ENCODE results near the gene BCAR3.

Gene BCAR3

GRCh38 chr1:93681101-93681988 is at the start of gene BCAR3:
Gene BCAR3 (minus strand): TSS chr1:93681837. CDS start chr1:93674930, 6,907 bp downstream.
- DNase-seq = no peak

GRCh38 chr1:93730621-93731020 is 49.0 kb upstream of the BCAR3 start:
- no peak for DNase-seq

GRCh38 chr1:93729906-93730305 is 48.3 kb upstream of the BCAR3 start:
- no peak for DNase-seq

GRCh38 chr1:93729502-93729901 is 47.9 kb upstream of the BCAR3 start:
- DNase-seq = no peak

GRCh38 chr1:93728480-93729131 is 47.0 kb upstream of the BCAR3 start:
- DNase-seq = no peak

- DNase-seq = no peak
Observed at GRCh38 chr1:93723733-93724270, 42.2 kb upstream of the BCAR3 start.

GRCh38 chr1:93723110-93723509 is 41.5 kb upstream of the BCAR3 start:
- no peak for DNase-seq

GRCh38 chr1:93722081-93723031 is 40.7 kb upstream of the BCAR3 start:
- no peak for DNase-seq

GRCh38 chr1:93720956-93721626 is 39.5 kb upstream of the BCAR3 start:
- DNase-seq = no peak

- no peak for DNase-seq
Observed at GRCh38 chr1:93717640-93718039, 36.0 kb upstream of the BCAR3 start.

GRCh38 chr1:93716941-93717368 is 35.3 kb upstream of the BCAR3 start:
- no peak for DNase-seq

- DNase-seq = no peak
Observed at GRCh38 chr1:93716163-93716562, 34.5 kb upstream of the BCAR3 start.

- no peak for DNase-seq
Observed at GRCh38 chr1:93715529-93716126, 34.0 kb upstream of the BCAR3 start.

GRCh38 chr1:93714356-93714755 is 32.7 kb upstream of the BCAR3 start:
- DNase-seq = no peak

GRCh38 chr1:93713341-93713740 is 31.7 kb upstream of the BCAR3 start:
- no peak for DNase-seq

GRCh38 chr1:93712741-93713140 is 31.1 kb upstream of the BCAR3 start:
- DNase-seq = no peak

GRCh38 chr1:93710499-93711453 is 29.1 kb upstream of the BCAR3 start:
- no peak for DNase-seq

GRCh38 chr1:93708734-93709481 is 27.3 kb upstream of the BCAR3 start:
- DNase-seq = no peak

- DNase-seq = no peak
Observed at GRCh38 chr1:93707956-93708355, 26.3 kb upstream of the BCAR3 start.
